GM19043 (cell line): ENCODE measurements around the gene MACROH2A2.
"Not testable (repeated sequence)": the region's sequence is repeated elsewhere in the genome, so short reads cannot be mapped to it uniquely, and the experiment has no call there.

ENCODE experiments used
- ATAC-seq: cut with Tn5 transposase; IDR thresholded peaks from one replicate; pipeline ENCODE4 v1.9.1; 2021; ENCODE audit warnings: low read depth; ENCODE audit not compliant: unreplicated experiment

The MACROH2A2 gene

DNA sequence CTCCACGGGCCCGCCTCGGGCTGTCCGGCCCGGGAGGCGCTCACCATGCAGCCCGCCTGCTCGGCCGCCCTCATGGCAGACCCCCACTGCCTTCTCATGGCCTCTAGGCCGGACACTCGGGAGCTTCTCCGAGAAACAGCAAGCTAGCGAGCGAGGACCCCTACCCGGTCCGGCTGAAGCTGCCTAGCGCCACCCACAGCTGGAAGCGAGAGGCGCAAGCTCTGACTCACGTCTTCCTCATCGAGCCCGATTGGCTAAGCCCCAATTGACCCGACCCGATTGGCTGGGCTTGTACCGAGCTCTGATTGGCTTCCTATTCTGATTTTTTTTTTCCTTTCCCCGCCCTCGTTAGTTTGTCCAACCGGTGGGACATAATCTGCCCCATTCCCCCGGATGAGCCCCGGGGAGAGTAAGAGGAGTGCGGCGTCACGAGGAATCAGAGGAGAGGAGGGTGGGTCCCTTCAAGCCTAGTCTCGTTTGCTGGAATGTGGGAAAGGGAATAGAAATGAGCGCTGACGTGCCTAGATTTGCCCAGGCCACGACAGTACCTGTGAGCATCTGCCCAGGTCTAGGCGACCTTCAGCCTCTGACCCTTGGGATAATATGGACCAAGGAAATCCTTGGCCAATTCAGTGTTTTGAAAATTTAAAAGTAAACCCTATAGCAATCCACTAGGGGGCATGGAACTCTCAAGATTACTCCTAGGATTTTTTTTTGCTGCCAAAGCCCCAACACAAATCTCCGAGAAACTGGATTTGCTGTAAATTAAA, 94.0 kb downstream of the MACROH2A2 start, which contains the start of gene TYSND1:
Gene TYSND1 (minus strand): TSS at position 212 of the 770 bp plus-strand sequence. CDS start 114 bp downstream, at position 98.
- ATAC-seq, result peak; percentile 84

DNA sequence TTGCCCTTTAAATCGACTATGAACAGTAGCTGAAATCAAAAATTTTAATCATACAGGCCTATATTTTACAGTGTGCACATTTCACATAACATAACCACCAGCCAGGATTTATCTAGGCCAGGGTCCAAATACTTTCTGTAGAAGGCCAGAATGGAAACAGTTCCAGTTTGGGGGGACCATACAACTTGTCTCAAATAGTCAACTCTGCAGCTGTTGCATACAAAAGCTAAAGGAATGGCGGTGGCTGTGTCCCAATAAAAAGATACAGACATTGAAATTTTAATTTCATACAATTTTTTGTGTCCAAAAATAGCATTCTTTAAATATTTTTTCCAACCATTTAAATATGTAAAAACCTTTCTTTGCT, 94.6 kb downstream of the MACROH2A2 start:
- ATAC-seq, result no peak

DNA sequence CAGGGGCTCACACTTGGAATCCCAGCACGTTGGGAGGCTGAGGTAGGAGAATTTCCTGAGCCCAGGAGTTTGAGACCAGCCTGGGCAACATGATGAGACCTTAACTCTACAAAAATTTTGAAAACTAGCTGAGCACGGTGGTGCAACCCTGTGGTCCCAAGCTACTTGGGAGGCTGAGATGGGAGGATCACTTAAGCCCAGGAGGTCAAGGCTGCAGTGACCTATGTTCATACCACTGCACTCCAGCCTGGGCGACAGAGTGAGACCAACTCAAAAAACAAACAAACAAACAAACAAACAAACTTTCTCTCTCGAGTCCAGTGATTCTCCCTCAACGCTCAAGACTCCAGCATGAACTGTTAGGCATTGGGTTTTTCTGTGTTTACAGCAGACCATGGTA, 95.9 kb downstream of the MACROH2A2 start:
- no peak for ATAC-seq

DNA sequence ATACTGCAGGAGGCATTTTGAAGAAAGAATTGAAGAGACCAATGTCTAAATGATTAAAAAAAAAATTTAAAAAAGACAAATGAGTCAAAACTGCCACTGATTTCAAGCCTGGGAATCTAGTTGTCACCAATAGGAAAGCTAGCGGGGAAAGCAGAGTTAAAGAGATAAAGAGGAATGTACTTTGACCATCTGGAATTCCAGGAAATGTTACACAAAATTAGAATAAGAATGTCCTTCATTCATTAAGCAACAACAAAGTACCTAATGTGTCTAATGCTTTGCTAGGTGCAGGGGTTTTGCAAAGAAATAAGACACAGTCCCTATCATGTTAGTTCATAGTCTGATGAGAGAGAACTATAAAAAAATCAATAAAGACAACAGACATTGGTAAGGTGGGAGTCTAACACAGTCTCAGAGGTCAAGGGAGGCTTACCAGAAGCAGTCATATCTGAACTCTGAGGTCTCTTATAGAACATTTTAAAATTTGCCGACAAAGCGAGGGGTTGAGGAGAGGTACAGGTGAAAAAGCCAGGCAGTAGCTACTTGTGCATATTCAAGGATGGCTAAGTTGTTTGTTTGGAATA, 102.7 kb downstream of the MACROH2A2 start:
- ATAC-seq, result no peak

DNA sequence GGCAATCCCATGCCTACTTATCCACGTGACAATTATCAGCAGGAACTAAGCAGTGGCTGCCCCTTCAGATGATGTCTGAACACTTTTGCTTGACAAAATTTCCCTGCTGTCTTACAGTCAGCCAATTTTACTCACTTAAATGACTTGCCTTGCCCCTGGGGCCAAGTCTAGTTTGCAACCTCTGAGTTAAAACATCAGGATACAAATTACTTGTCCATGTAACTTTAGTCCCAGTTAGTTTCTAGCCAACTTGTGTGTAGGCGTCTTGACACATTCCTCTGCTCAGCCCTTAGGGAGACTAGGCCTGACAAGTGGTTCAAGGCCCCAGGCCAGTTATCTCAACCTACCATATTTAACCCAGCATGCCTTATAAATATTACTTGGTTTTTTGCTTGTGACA, 105.5 kb downstream of the MACROH2A2 start:
- ATAC-seq, result no peak

DNA sequence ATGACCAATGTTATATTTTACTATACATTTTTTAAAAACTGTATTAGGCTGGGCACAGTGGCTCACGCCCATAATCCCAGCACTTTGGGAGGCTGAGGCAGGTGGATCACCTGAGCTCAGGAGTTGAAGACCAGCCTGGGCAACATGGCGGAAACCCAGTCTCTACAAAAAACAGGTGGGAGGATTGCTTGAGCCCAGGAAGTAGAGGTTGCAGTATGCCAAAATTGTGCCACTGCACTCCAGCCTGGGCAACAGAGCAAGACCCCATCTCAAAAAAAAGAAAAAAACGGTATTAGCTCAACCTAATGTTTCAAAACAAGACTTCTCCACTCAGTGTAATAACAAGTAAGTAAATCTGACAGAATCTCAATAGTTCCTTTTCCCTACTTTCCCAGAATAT, 106.7 kb downstream of the MACROH2A2 start:
- not testable (repeated sequence) for ATAC-seq

DNA sequence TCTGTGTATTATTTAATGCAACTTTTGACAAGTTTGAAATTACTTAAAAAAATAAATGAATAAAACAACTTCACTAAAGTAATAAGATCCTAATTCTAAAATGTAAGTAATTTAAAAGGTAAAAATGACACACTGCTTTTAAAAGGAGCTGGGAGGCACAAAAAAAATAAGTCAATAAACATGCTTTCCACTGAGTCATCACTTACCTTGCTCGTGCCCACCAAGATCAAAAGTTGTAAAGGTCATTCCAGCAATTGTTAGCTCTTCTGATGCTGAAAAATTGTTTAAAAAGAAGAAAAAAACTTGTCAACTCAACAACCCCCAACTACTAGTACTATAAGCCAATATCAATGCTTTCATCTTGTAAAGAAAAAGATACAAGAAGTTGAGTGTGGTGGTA, 108.2 kb downstream of the MACROH2A2 start:
- no peak for ATAC-seq
